Subcutaneous abdominal adipose tissue (tissue), 5 donors: ENCODE data around the gene ABLIM2.
A peak's percentile ranks its signal among the peaks of the same experiment; 100 is the strongest.

Source experiments
- H3K27ac ChIP-seq: one replicate; pipeline ENCODE4 v1.7.0; 2013; ENCODE audit warnings: low read depth, mild to moderate bottlenecking, inconsistent platforms, low read length, moderate library complexity
- H3K27me3 ChIP-seq, 5 donors: one replicate each; pipeline ENCODE4 v1.7.0; 2013; ENCODE audit warnings: low read length in 5 of 5, inconsistent platforms in 1 of 5; ENCODE audit not compliant: control insufficient read depth in 5 of 5, insufficient read depth in 4 of 5
- H3K36me3 ChIP-seq, 5 donors: one replicate each; pipeline ENCODE4 v1.7.0; 2013; ENCODE audit warnings: low read length in 5 of 5; ENCODE audit not compliant: control insufficient read depth in 5 of 5, insufficient read depth in 5 of 5
- H3K4me1 ChIP-seq, 5 donors: one replicate each; pipeline ENCODE4 v1.7.0; 2013; ENCODE audit warnings: low read length in 5 of 5, mild to moderate bottlenecking in 3 of 5, moderate library complexity in 1 of 5; ENCODE audit not compliant: control insufficient read depth in 5 of 5, insufficient read depth in 5 of 5
- H3K4me3 ChIP-seq, 5 donors: one replicate each; pipeline ENCODE4 v1.7.0; 2013; ENCODE audit warnings: low read length in 5 of 5, low read depth in 1 of 5
- H3K9ac ChIP-seq, 5 donors: one replicate each; pipeline ENCODE4 v1.7.0; 2013; ENCODE audit warnings: low read length in 5 of 5, mild to moderate bottlenecking in 4 of 5, moderate library complexity in 3 of 5
- H3K9me3 ChIP-seq, 5 donors: one replicate each; pipeline ENCODE4 v1.7.0; 2013; ENCODE audit warnings: low read length in 5 of 5; ENCODE audit not compliant: control insufficient read depth in 5 of 5
- donor health status: healthy.
- donor health status: healthy.
- donor health status: healthy.
- donor health status: healthy.
- donor health status: healthy.

Gene ABLIM2

DNA sequence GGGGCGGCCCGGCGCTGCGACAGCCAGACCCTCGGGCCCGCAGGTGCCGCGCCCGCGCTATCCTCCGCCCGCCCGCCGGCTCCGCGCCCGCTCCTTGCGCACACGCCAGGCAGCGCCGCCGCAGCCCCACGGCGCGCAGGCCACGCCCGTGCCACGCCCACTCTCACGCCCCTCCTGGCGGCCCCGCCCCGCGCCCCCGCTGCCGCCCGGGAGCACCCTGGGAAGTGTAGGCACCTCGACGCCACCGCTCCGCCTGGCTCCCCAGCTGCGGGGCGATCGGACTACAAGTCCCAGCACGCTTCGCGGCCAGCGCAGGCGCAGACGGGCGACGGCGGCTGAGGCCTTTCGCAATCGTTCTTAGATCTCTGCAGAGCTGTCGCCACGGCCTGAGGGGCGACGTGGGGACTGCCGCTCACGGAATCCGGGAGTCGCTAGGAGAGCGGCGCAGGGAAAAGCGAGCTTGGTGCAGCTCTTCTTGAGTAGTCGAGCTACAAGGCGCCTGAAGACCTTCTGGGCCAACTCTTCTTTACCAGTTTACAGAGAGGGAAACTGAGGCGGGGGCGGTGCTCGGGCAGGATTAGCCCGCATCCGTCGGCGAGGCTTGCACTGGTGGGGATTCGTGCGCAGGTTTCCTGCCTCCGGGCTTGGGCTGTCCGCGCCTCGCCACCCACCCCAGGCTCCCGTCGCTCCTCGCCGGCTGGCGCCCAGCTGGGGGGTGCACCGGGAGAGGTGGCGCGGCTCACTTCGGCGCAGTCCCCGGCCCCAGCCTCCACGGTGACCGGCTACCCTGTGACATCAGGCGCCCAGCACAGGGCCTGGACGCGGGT lies at the start of gene ABLIM2:
TSS of gene ABLIM2 (minus strand) at position 104 of the 827 bp plus-strand sequence. CDS start 124 bp downstream, outside the sequence.
- H3K4me3 ChIP-seq, result peak within 1 kb of the TSS; percentile 69 to 99 (median 95)
- peak within 1 kb of the TSS in 4 of 5 donors; percentile 68 to 87 (median 78) for H3K9ac ChIP-seq
- H3K4me1 ChIP-seq, result peaks cover 0 to 31% (median 25%) of the 10 kb centered on the region in 5 donors
- H3K36me3 ChIP-seq, result no peaks in the 10 kb centered on the region
- H3K9me3 ChIP-seq, result no peaks in the 10 kb centered on the region
- peaks cover 0 to 3% (median 3%) of the 10 kb centered on the region in 5 donors for H3K27me3 ChIP-seq
- no peak within 1 kb of the TSS for H3K27ac ChIP-seq

DNA sequence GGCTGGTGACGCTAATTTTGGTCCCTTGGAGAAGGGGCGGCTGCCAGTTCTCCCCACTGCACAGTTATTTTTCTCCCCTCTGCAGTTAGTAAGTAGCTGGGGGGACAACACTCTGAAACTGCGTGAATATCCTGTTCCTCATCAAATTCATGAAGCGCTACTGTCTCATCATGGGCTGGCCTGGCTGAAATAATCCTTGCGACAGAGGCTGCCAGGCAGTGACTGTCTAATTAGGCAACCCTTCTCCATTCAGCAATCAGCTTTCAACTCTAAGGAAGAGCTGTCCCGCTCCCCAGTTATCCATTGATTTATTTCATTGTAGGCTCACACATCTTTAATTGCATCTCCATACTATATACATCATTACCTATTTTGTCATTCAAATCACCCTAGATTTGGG lies 48.7 kb upstream of the ABLIM2 start:
- Histone ChIP-seq H3K36me3 (peaks cover 0 to 50% (median 8%) of the 10 kb centered on the region in 5 donors), H3K4me3 (no peak overlapping the region)

GRCh38 chr4:8205749-8206611 lies 47.4 kb upstream of the ABLIM2 start:
- Histone ChIP-seq H3K4me3 (no peak overlapping the region), H3K36me3 (peaks cover 0 to 46% (median 8%) of the 10 kb centered on the region in 5 donors), H3K9me3 (no peaks in the 10 kb centered on the region), H3K27me3 (no peaks in the 10 kb centered on the region), H3K4me1 (peaks cover 0 to 36% (median 23%) of the 10 kb centered on the region in 5 donors), H3K9ac (no peak overlapping the region), H3K27ac (no peak overlapping the region)

More for the DNA sequence above, 48.7 kb upstream of the ABLIM2 start:
- no peak overlapping the region for H3K9ac ChIP-seq
- H3K27ac ChIP-seq, result no peak overlapping the region
- H3K27me3 ChIP-seq, result no peaks in the 10 kb centered on the region
- H3K4me1 ChIP-seq, result peaks cover 0 to 22% (median 10%) of the 10 kb centered on the region in 5 donors
- no peaks in the 10 kb centered on the region for H3K9me3 ChIP-seq

DNA sequence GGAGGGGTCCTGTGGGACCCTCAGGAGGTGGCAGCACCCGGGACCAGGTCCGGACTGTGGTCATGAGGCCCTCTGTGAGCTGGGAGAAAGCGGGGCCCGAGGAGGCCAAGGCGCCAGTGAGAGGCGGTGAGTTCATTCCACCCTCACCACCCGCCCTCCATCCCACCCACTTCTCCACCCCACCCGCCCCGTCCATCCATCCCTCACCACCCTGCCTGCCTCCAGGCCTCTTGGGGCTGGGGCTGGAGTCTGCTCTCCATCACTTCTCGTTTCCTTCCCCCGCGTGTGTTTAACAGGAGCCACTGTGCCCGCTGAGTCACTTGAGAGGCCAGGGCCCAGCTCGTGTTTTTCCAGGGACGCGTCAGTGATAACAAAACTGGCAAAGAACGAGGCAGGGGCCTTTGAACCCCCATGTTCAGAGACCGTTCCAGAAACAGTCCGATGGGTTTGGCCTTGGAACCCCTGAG lies 46.7 kb upstream of the ABLIM2 start:
- peaks cover under 1 to 43% (median 31%) of the 10 kb centered on the region in 5 donors for H3K4me1 ChIP-seq
- no peak overlapping the region for H3K9ac ChIP-seq
- H3K4me3 ChIP-seq, result no peak overlapping the region
- peaks cover 0 to 46% (median 8%) of the 10 kb centered on the region in 5 donors for H3K36me3 ChIP-seq
- H3K27me3 ChIP-seq, result no peaks in the 10 kb centered on the region
- no peak overlapping the region for H3K27ac ChIP-seq
- no peaks in the 10 kb centered on the region for H3K9me3 ChIP-seq

GRCh38 chr4:8204576-8205227 lies 46.1 kb upstream of the ABLIM2 start:
- Histone ChIP-seq H3K27me3 (no peaks in the 10 kb centered on the region), H3K36me3 (peaks cover 0 to 42% (median 6%) of the 10 kb centered on the region in 5 donors), H3K4me1 (peaks cover 3 to 49% (median 36%) of the 10 kb centered on the region in 5 donors), H3K9ac (no peak overlapping the region), H3K4me3 (no peak overlapping the region), H3K9me3 (no peaks in the 10 kb centered on the region), H3K27ac (no peak overlapping the region)

GRCh38 chr4:8203817-8204216 lies 45.2 kb upstream of the ABLIM2 start:
- Histone ChIP-seq H3K9ac (no peak overlapping the region), H3K36me3 (peaks cover 0 to 34% (median 0%) of the 10 kb centered on the region in 5 donors), H3K27me3 (no peaks in the 10 kb centered on the region), H3K9me3 (no peaks in the 10 kb centered on the region), H3K4me3 (no peak overlapping the region), H3K27ac (no peak overlapping the region), H3K4me1 (peaks cover 4 to 54% (median 45%) of the 10 kb centered on the region in 5 donors)

DNA sequence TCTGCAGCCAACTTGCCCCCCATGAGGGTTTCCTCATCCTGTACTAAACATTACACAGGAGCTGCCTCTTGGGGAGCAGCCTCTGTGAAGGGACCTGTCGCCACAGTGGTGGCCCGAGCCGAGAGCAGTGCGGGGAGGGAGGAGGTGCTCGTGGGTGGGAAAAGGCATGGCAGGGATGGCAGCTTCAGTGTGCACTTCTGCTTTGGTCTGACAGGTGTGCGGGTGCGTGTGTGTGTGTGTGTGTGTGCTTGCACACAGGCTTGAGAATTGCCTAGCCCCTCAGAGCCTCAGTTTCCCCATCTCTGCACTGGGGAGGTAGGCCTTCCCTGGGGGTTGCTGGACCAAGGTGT lies 44.4 kb upstream of the ABLIM2 start:
- Histone ChIP-seq H3K36me3 (peaks cover 0 to 29% (median 0%) of the 10 kb centered on the region in 5 donors), H3K27ac (no peak overlapping the region), H3K27me3 (no peaks in the 10 kb centered on the region), H3K9ac (no peak overlapping the region), H3K9me3 (no peaks in the 10 kb centered on the region), H3K4me1 (peaks cover 12 to 62% (median 53%) of the 10 kb centered on the region in 5 donors), H3K4me3 (no peak overlapping the region)

DNA sequence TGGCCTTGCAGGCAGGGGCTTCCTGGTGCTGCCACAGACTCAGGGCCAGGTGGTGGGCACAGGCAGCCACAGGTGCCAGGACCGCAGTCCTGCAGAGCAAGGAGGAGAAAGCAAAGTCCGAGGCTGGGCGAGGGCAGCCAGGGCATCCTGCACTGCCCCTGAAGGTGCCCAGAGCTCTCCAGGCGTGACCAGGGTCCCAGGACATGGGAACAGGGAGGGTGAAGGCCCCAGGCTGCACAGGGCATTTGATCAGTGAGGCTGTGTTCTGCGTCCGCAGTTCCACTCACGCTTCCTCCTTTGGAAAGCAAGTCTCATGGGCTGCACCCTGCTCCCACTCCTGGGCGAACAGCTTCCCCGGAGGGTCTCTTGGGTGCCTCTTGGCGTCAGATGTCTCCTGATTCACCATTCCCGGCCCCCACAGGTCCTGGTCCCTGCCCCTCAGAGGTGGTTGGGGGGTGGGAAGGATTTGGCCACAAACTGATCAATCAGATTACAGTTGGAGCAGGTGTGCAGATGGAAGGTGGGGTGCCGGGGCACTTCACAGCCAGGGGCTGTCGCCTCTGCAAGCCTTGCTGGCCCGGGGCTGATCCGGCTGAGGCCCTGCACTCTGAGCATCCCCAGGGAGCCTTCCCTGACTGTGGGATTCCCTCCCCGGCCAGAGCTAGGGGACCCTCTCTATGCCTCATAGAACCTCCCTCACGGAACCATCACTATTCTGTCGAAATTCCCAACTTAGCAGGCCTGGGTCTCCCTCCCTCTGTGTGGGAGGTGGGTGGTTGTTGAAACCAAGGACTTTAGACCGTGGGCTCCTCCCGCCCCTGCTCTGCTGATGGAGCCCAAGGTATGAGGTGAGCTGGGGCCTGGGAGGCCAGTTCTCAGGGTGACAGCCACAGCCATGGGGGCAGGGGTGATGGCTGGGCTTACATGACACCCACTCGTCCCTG lies 43.8 kb upstream of the ABLIM2 start:
- Histone ChIP-seq H3K27ac (no peak overlapping the region), H3K36me3 (peaks cover 0 to 25% (median 0%) of the 10 kb centered on the region in 5 donors), H3K27me3 (no peaks in the 10 kb centered on the region), H3K4me1 (peaks cover 12 to 66% (median 58%) of the 10 kb centered on the region in 5 donors), H3K9me3 (no peaks in the 10 kb centered on the region), H3K9ac (no peak overlapping the region), H3K4me3 (peak overlapping the region in 3 of 5 donors; percentile 13 to 67 (median 50))
